OCI-LY3 (cell line): ENCODE measurements around the gene ZNF44.

Source experiments
- H2AFZ ChIP-seq: fragments of 200-600, 300-600 bp; shearing (Covaris generic); 2 replicates; pipeline ENCODE4 v1.6.0; 2014; ENCODE audit warnings: antibody characterized with exemption, low read depth, low read length
- H3K27ac ChIP-seq: fragments of 200-600, 300-600 bp; sonication (generic); 2 replicates; pipeline ENCODE4 v1.5.1; 2014; ENCODE audit warnings: mild to moderate bottlenecking, low read length, moderate library complexity, mixed read lengths
- H3K27me3 ChIP-seq: fragments of 200-600, 300-600 bp; sonication (generic); 2 replicates; pipeline ENCODE4 v1.6.1; 2014; ENCODE audit warnings: low read depth, low read length, mixed read lengths
- H3K36me3 ChIP-seq: fragments of 200-600, 300-600 bp; sonication (generic); replicated peaks from 2 replicates; pipeline ENCODE3; 2014; ENCODE audit warnings: low read depth, low read length, mixed read lengths
- H3K4me1 ChIP-seq: fragments of 300-600, 200-600 bp; sonication (generic); 2 replicates; pipeline ENCODE4 v1.6.1; 2014; ENCODE audit warnings: low read length, mixed read lengths
- H3K4me2 ChIP-seq: fragments of 200-600, 300-600 bp; sonication (generic); 2 replicates; pipeline ENCODE4 v1.6.1; 2014; ENCODE audit warnings: low read length, mixed read lengths
- H3K4me3 ChIP-seq: fragments of 300-600, 200-600 bp; sonication (generic); 2 replicates; pipeline ENCODE4 v1.5.1; 2014; ENCODE audit warnings: antibody characterized with exemption, mild to moderate bottlenecking, low read length, moderate library complexity
- H3K79me2 ChIP-seq: fragments of 300-600, 200-600 bp; shearing (Covaris generic); 2 replicates; pipeline ENCODE4 v1.6.1; 2014; ENCODE audit warnings: mild to moderate bottlenecking, low read length, mixed read lengths
- H3K9ac ChIP-seq: fragments of 300-600, 200-600 bp; shearing (Covaris generic); 2 replicates; pipeline ENCODE4 v1.6.0; 2014; ENCODE audit warnings: mild to moderate bottlenecking, low read length, moderate library complexity
- H3K9me3 ChIP-seq: fragments of 200-600, 300-600 bp; shearing (Covaris generic); 2 replicates; pipeline ENCODE4 v1.6.1; 2014; ENCODE audit warnings: low read length, mixed read lengths; ENCODE audit not compliant: insufficient read depth
- H4K20me1 ChIP-seq: fragments of 200-600, 300-600 bp; sonication (generic); 2 replicates; pipeline ENCODE4 v1.6.1; 2016; ENCODE audit warnings: low read length, mixed read lengths; ENCODE audit not compliant: insufficient read depth
- EZH2phosphoT487 ChIP-seq: fragments of 200-600 bp; shearing (Covaris generic); IDR thresholded peaks from 2 replicates; pipeline ENCODE4 v1.6.1; 2018; ENCODE audit warnings: antibody characterized with exemption, mixed run types, low read depth
- TF ChIP-seq, protein P1 (sequence below): fragments of 200-600, 300-600 bp; sonication (generic); IDR thresholded peaks from 2 replicates; pipeline ENCODE4 v1.5.1; 2014; ENCODE audit warnings: antibody characterized with exemption, low read length, low read depth

Gene ZNF44

GRCh38 chr19:12224676-12225075, 70.0 kb downstream of the ZNF44 start:
- H3K9me3 ChIP-seq = no peaks in the 10 kb centered on the region
- H3K36me3 ChIP-seq = peaks cover 48% of the 10 kb centered on the region
- no peaks in the 10 kb centered on the region for H3K79me2 ChIP-seq
- no peak overlapping the region for H3K4me2 ChIP-seq
- no peak overlapping the region for H3K4me3 ChIP-seq
- no peaks in the 10 kb centered on the region for H3K4me1 ChIP-seq
- no peak overlapping the region for H3K27ac ChIP-seq
- no peaks in the 10 kb centered on the region for H3K27me3 ChIP-seq
- H4K20me1 ChIP-seq = no peaks in the 10 kb centered on the region
- TF ChIP-seq, protein P1, sequence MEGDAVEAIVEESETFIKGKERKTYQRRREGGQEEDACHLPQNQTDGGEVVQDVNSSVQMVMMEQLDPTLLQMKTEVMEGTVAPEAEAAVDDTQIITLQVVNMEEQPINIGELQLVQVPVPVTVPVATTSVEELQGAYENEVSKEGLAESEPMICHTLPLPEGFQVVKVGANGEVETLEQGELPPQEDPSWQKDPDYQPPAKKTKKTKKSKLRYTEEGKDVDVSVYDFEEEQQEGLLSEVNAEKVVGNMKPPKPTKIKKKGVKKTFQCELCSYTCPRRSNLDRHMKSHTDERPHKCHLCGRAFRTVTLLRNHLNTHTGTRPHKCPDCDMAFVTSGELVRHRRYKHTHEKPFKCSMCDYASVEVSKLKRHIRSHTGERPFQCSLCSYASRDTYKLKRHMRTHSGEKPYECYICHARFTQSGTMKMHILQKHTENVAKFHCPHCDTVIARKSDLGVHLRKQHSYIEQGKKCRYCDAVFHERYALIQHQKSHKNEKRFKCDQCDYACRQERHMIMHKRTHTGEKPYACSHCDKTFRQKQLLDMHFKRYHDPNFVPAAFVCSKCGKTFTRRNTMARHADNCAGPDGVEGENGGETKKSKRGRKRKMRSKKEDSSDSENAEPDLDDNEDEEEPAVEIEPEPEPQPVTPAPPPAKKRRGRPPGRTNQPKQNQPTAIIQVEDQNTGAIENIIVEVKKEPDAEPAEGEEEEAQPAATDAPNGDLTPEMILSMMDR = no peak
- no peak for TF ChIP-seq EZH2phosphoT487
- H2AFZ ChIP-seq = no peak overlapping the region
- H3K9ac ChIP-seq = no peak overlapping the region

DNA sequence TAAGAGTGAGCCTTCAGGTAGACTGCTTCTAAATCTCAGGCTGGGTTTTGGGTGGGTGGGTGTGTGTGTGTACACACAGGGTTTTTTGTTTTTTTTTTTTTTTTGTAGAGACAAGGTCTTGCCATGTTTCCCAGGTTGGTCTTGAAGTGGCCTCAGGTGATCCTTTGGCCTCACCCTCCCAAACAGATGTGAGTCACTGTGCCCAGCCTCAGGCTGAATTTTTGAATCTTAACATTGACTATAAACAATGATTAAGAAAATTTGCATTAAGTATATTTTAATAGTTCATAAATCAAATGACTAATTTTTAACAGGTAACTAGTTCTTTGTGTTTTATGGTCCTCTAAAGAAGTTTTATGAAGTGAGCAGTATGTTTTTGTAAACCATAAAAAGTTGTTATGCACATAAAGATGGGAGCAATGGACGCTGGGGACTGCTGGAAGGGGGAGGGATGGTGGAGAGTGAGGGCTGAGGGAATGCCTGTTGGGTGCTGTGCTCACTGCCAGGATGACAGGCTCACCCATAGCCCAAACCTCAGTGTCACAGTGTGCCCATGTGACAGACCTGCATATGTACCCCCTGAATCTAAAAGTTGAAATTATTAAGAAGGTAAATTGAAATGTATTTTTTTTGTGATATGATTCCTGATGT, 71.6 kb downstream of the ZNF44 start:
- H3K36me3 ChIP-seq = peaks cover 54% of the 10 kb centered on the region
- H4K20me1 ChIP-seq = no peaks in the 10 kb centered on the region
- H3K79me2 ChIP-seq = peaks cover 3% of the 10 kb centered on the region; the same call in 1 of the 2 replicates
- H3K9me3 ChIP-seq = peaks cover 10% of the 10 kb centered on the region
- H2AFZ ChIP-seq = no peak overlapping the region
- no peak overlapping the region for H3K4me2 ChIP-seq
- no peak overlapping the region for H3K9ac ChIP-seq
- TF ChIP-seq, protein P1 = no peak
- no peak for TF ChIP-seq EZH2phosphoT487
- no peaks in the 10 kb centered on the region for H3K27me3 ChIP-seq
- H3K27ac ChIP-seq = no peak overlapping the region
- no peaks in the 10 kb centered on the region for H3K4me1 ChIP-seq
- H3K4me3 ChIP-seq = no peak overlapping the region
